Fibroblast of lung (primary cell): Measurements from ENCODE around the gene OR7A5. TPM values are rescaled to one million over a fixed set of nuclear protein-coding genes. Genes with fewer than 3 reads are reported as not detected.
"Not testable (repeated sequence)": the region's sequence is repeated elsewhere in the genome, so short reads cannot be mapped to it uniquely, and the experiment has no call there.

ENCODE experiments used
- DNase-seq, 2 donors: peaks; one replicate each; pipeline versions ENCODE4 v3.0.0 to v3.0.0-alpha.2; 2010; ENCODE audit warnings: low read depth in 2 of 2
- H2AFZ ChIP-seq: 2 replicates; pipeline ENCODE4 v1.5.1; 2012; ENCODE audit warnings: low read length, control low read depth, inconsistent platforms
- H3K27ac ChIP-seq: 2 replicates; pipeline ENCODE4 v1.5.1; 2011; ENCODE audit warnings: low read length, control low read depth; ENCODE audit not compliant: insufficient read depth
- H3K27me3 ChIP-seq: 2 replicates; pipeline ENCODE4 v1.5.1; 2011; ENCODE audit warnings: mild to moderate bottlenecking, low read length; ENCODE audit not compliant: control insufficient read depth, insufficient read depth
- H3K36me3 ChIP-seq: 2 replicates; pipeline ENCODE4 v1.5.1; 2011; ENCODE audit warnings: low read length; ENCODE audit not compliant: control insufficient read depth, insufficient read depth
- H3K4me1 ChIP-seq: 2 replicates; pipeline ENCODE4 v1.5.1; 2011; ENCODE audit warnings: low read length; ENCODE audit not compliant: control insufficient read depth, insufficient read depth; ENCODE audit errors: extremely low read depth
- H3K4me2 ChIP-seq: 2 replicates; pipeline ENCODE4 v1.5.1; 2011; ENCODE audit warnings: low read length, control low read depth; ENCODE audit not compliant: insufficient read depth; ENCODE audit errors: extremely low read depth
- H3K4me3 ChIP-seq, 4 experiments: fragments of 200-600 bp in 1 of 4; sonication (generic) in 1 of 4; replicated peaks in 1 of 4; 2 replicates each; pipeline ENCODE4 v1.5.1; 2011 to 2016; ENCODE audit warnings: low read length in 4 of 4, low read depth in 3 of 4, mild to moderate bottlenecking in 3 of 4, control low read depth in 2 of 4, inconsistent platforms in 1 of 4, mixed read lengths in 1 of 4; ENCODE audit not compliant: insufficient read depth in 1 of 4; ENCODE audit errors: control extremely low read depth in 1 of 4
- H3K79me2 ChIP-seq: 2 replicates; pipeline ENCODE4 v1.5.1; 2012; ENCODE audit warnings: mild to moderate bottlenecking, low read length, inconsistent platforms; ENCODE audit not compliant: control insufficient read depth, insufficient read depth
- H3K9ac ChIP-seq: 2 replicates; pipeline ENCODE4 v1.5.1; 2011; ENCODE audit warnings: mild to moderate bottlenecking, low read length, control low read depth; ENCODE audit not compliant: insufficient read depth
- H3K9me3 ChIP-seq: 2 replicates; pipeline ENCODE4 v1.5.1; 2012; ENCODE audit warnings: low read depth, low read length; ENCODE audit not compliant: control insufficient read depth, insufficient read depth
- H4K20me1 ChIP-seq: 2 replicates; pipeline ENCODE4 v1.5.1; 2011; ENCODE audit warnings: low read length; ENCODE audit not compliant: control insufficient read depth, insufficient read depth; ENCODE audit errors: extremely low read depth
- EZH2 ChIP-seq: IDR thresholded peaks from 2 replicates; pipeline ENCODE4 v1.5.1; 2012; ENCODE audit warnings: low read length, control low read depth, mild to moderate bottlenecking; ENCODE audit errors: missing control alignments
- polyA plus RNA-seq, 2 donors: library from polyadenylated mRNA; depleted of rRNA in 1 of 2; stranded (reverse) in 1 of 2; unstranded in 1 of 2; fragments of >200 nt; gene quantifications; 2 replicates each; pipeline ENCODE4 v1.2.1, GENCODE V29; 2011 to 2012; ENCODE audit warnings: missing spikeins in 1 of 2
- total RNA-seq: library from RNA; depleted of rRNA; stranded (reverse); fragments of >200 nt; gene quantifications from 2 replicates; pipeline ENCODE4 v1.2.1, GENCODE V29; 2014
- TF ChIP-seq, protein P1 (sequence below), 2 donors: IDR thresholded peaks in 1 of 2; conservative IDR thresholded peaks in 1 of 2; 1 replicate in 1 of 2; 2 replicates in 1 of 2; pipeline ENCODE4 v1.5.1; 2011 to 2012; ENCODE audit warnings: low read length in 2 of 2, control low read depth in 1 of 2, inconsistent platforms in 1 of 2, low read depth in 1 of 2, mild to moderate bottlenecking in 1 of 2

Gene OR7A5
- total and polyA plus RNA-seq, 2 donors (not counting 1 experiment from before 2014, with no cell fraction given) = not detected

DNA sequence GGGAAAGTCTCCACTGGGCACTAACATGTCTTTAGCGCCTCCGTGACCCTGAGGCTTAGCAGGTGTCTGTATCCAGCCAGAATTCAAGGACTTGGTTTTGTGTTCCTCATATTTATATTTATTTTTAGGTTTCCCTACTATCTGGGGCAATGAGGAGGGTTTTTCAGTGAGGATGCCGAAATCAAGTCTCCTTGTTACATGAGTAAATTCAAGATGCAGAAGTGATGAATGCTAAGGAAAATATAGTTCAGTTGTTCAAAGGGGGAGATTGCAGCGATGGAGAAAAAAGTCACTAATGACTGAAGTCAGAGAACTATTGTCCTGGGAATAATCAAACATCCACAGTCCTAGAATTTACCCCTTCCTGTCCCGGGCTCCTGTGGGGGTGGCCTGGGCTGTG is 55.8 kb downstream of the OR7A5 start:
- Histone ChIP-seq H3K9me3 (no peaks in the 10 kb centered on the region), H2AFZ (no peak overlapping the region), H3K4me3 (no peak overlapping the region), H3K9ac (no peak overlapping the region), H4K20me1 (no peaks in the 10 kb centered on the region), H3K36me3 (no peaks in the 10 kb centered on the region), H3K27ac (no peak overlapping the region), H3K4me2 (no peak overlapping the region), H3K27me3 (peaks cover 3% of the 10 kb centered on the region), H3K79me2 (no peaks in the 10 kb centered on the region), H3K4me1 (no peaks in the 10 kb centered on the region)
- TF ChIP-seq, protein P1, sequence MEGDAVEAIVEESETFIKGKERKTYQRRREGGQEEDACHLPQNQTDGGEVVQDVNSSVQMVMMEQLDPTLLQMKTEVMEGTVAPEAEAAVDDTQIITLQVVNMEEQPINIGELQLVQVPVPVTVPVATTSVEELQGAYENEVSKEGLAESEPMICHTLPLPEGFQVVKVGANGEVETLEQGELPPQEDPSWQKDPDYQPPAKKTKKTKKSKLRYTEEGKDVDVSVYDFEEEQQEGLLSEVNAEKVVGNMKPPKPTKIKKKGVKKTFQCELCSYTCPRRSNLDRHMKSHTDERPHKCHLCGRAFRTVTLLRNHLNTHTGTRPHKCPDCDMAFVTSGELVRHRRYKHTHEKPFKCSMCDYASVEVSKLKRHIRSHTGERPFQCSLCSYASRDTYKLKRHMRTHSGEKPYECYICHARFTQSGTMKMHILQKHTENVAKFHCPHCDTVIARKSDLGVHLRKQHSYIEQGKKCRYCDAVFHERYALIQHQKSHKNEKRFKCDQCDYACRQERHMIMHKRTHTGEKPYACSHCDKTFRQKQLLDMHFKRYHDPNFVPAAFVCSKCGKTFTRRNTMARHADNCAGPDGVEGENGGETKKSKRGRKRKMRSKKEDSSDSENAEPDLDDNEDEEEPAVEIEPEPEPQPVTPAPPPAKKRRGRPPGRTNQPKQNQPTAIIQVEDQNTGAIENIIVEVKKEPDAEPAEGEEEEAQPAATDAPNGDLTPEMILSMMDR (conservative IDR thresholded peaks at IDR 0.05 in 1 of 2, IDR thresholded peaks at IDR 0.05 in 1 of 2; ENCODE audit: low read depth in 1 of 2, low read length in 2 of 2) = no peak
- no peak for TF ChIP-seq EZH2
- no peak for DNase-seq

DNA sequence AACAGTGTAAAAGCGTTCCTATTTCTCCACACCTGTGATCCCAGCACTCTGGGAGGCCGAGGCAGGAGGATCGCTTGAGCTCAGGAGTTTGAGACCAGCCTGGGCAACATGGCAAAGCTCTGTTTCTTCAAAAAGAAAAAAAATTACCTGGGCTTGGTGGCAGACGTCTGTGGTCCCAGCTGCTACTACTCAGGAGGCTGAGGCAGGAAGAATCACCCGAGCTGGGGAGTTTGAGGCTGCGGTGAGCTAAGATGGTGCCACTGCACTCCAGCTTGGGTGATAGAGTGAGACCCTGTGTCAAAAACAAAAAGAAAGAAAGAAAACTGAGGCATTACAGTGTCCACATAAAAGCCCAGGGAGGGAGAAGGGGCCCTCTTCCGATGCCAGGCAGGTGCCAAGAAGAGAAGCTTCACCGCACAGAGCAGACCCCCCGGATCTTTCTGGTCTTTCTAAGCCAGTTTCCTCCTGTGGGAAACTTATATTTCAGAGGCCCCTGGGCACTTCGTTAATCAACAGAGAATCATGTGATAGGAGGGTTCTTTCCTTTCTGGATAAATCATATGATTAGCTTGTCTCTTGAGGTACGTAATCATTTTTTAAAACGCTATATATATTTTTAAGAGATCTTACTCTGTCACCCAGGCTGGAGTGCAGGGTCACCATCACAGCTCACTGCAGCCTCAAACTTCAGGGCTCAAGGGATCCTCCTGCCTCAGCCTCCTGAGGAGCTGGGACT is 56.7 kb downstream of the OR7A5 start, which contains the start of gene ADGRE2:
TSS of gene ADGRE2 (minus strand) at position 451 of the 736 bp plus-strand sequence. CDS start 1,804 bp downstream, outside the sequence.
- not testable (repeated sequence) for H3K9me3 ChIP-seq, H3K4me1 ChIP-seq, H3K79me2 ChIP-seq, H3K27me3 ChIP-seq, H3K36me3 ChIP-seq, H3K9ac ChIP-seq, H3K4me3 ChIP-seq, H4K20me1 ChIP-seq, H3K4me2 ChIP-seq, H3K27ac ChIP-seq, DNase-seq, H2AFZ ChIP-seq

DNA sequence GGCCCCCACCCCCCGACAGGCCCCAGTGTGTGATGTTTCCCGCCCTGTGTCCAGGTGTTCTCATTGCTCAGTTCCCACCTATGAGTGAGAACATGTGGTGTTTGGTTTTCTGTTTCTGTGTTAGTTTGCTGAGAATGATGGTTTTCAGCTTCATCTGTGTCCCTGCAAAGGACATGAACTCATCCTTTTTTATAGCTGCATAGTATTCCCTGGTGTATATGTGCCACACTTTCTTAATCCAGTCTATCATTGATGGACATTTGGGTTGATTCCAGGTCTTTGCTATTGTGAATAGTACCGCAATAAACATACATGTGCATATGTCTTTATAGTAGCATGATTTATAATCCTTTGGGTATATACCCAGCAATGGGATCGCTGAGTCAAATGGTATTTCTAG is 57.3 kb downstream of the OR7A5 start:
- not testable (repeated sequence) for H2AFZ ChIP-seq, H4K20me1 ChIP-seq, H3K9ac ChIP-seq, DNase-seq, H3K36me3 ChIP-seq, H3K4me3 ChIP-seq, H3K27me3 ChIP-seq, H3K9me3 ChIP-seq, H3K4me2 ChIP-seq, H3K27ac ChIP-seq, H3K79me2 ChIP-seq, H3K4me1 ChIP-seq

Other genes starting within 250 kb of the OR7A5 start
- not detected in 2 replicates for gene ADGRE3, start 160.3 kb downstream of the OR7A5 start, total RNA-seq
- gene ADGRE3, start 160.3 kb downstream of the OR7A5 start, polyA plus RNA-seq = not detected in 2 replicates
- gene ZNF333, start 145.1 kb downstream of the OR7A5 start, total RNA-seq = 26.7 and 26.9 TPM in 2 replicates
- gene ZNF333, start 145.1 kb downstream of the OR7A5 start, polyA plus RNA-seq = 7.2 and 10.0 TPM in 2 replicates
- under 0.01 TPM in 2 replicates for gene ADGRE2, start 56.6 kb downstream of the OR7A5 start, total RNA-seq
- 0.07 and 0.15 TPM in 2 replicates for gene ADGRE2, start 56.6 kb downstream of the OR7A5 start, polyA plus RNA-seq
- not detected in 2 replicates for gene OR7C1, start within 50 bp of the OR7A5 start, total RNA-seq
- gene OR7C1, start within 50 bp of the OR7A5 start, polyA plus RNA-seq = not detected in 2 replicates
- gene OR7A10, start 13.7 kb upstream of the OR7A5 start, total RNA-seq = not detected in 2 replicates
- gene OR7A10, start 13.7 kb upstream of the OR7A5 start, polyA plus RNA-seq = not detected in 2 replicates
- gene OR7A17, start 50.9 kb upstream of the OR7A5 start, total RNA-seq = not detected in 2 replicates
- gene OR7A17, start 50.9 kb upstream of the OR7A5 start, polyA plus RNA-seq = not detected in 2 replicates
- not detected in 2 replicates for gene OR7C2, start 106.3 kb upstream of the OR7A5 start, total RNA-seq
- not detected in 2 replicates for gene OR7C2, start 106.3 kb upstream of the OR7A5 start, polyA plus RNA-seq
- gene SLC1A6, start 144.7 kb upstream of the OR7A5 start, total RNA-seq = not detected in 2 replicates
- gene SLC1A6, start 144.7 kb upstream of the OR7A5 start, polyA plus RNA-seq = not detected in 2 replicates
- not detected in 2 replicates for gene CASP14, start 214.3 kb upstream of the OR7A5 start, total RNA-seq
- gene CASP14, start 214.3 kb upstream of the OR7A5 start, polyA plus RNA-seq = not detected in 2 replicates
- not detected in 2 replicates for gene OR1I1, start 247.0 kb upstream of the OR7A5 start, total RNA-seq
- not detected in 2 replicates for gene OR1I1, start 247.0 kb upstream of the OR7A5 start, polyA plus RNA-seq